NCI-H2196 (cell line): ENCODE measurements around the gene FRS2.

Experiments
- DNase-seq: peaks from one replicate; lab custom pipeline; 2025; ENCODE audit not compliant: unreplicated experiment; lab: John Stamatoyannopoulos, UW

The FRS2 gene

DNA sequence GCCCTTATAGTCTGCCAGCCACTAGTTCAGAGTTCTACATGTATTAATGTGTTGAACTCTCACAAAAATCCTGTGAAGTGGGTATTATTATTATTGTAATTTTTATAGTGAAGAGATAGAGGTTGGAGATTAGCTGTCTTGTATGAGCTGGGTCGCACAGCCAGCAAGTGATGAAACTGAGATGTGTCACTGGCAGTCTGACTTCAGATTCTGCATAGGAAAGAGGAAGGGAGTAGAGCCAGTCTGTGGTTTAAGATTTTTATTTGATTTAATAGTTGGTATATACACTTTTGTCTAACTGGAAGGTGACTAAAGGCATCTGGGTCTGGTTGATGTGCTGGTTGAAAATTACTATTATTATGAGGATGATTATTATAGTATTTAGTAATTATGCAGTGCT, 5.8 kb upstream of the FRS2 start:
- DNase-seq, result no peak

DNA sequence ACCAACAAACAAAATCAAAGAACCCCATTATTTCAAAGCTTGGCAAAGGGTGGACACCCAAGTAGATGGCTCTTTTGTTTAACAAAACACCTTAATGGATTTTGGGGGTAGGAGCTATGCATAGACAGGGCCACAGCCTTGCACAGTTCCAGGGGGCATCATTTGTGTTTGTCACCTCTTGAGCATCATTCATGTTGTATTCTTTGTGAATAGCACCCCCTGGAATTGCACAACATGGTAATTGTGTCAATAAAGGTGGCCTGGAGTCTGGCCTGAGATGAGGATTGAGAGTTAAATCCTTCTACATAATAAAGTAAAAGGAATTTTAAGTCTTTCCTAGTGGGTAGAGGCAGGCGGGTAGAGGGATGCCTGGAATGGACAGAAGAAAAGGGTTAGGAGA, 3.3 kb upstream of the FRS2 start:
- no peak for DNase-seq

DNA sequence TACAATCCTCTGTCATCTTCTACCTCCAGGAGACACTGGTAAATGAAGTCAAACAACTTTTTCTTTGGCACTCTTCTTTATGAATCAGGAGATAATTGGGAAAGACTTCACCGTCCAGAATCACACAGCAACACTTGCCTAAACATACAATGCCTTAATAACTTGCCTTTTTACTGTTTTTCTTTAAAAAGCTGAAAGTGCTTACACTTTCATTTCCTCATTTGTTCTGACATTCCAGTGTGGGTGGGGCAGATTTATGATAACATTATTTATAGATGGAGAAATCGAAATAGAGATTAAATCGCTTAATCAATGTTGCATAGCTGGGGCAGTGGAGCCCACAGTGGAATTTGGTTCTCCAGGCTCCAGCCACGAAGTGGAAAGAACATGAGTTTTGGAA, 2.8 kb upstream of the FRS2 start:
- DNase-seq, result no peak

DNA sequence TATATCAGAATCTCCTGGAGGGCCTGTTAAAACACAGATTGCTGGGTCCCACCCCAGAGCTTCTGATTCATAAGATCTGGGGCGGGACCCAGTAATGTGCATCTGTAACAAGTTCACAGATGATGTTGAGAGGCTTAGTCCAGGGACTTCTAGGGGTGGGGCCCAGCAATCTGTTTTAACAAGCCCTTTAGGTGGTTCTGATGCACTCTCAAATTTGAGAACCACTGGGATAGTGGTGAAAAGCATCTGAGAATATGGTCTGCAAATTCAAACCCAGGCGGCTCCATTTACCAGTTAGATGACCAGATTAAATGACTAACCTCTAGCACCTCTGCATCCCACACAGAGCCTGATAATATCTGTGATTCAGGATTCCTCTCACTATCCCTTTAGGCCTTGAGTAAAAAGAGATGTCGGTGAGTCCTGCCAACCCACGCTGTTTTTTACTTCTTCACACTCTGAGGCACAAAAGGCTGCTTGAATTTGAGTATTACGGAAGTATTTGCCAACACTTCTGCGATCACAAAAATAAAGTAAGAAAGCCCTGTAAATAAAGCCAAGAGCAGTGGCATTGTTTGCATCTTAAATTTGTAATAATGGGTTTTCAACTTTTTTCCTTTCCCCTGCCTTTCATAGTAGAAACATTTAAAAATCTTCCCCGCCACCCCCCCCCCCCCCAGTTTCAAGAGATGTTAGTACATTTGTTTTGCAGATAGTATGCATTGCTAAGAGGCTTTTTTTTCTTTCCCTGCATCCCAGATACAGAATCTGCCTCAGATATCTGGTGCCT, 1.8 kb upstream of the FRS2 start:
- no peak for DNase-seq

DNA sequence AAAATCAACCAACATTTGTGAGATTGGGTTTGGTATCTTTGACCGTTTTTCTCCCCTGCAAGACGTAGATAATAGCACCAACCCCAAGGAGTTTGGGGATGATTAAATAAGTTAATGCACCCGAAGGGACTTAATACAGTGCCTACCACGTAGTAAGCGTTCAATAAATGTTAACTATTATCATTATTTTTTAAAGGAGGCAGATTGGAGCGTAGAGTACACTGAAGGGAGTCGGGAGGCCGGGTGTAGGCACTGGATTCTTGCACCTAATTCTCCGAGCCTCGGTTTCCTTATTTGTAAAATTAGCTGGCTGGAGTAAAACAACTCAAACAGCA, 367 bp upstream of the FRS2 start:
- DNase-seq, result peak; percentile 45

DNA sequence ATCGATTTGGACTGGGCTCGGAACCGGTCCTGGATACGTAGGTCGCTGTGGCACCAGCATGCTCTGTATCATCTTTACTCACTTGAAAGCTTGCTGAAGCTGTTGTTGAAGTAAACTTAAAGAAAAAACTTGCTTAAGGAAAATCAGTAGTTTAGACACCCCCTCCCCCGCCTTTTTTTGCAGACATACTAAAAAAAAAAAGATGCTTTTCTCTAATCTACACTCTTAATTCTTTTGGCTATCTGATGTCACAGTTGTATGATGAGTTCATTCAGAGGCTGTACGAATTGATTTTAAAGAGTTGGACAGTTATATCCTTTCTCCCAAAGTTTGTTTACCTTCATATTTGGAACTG, 865 bp downstream of the FRS2 start:
- DNase-seq, result no peak

DNA sequence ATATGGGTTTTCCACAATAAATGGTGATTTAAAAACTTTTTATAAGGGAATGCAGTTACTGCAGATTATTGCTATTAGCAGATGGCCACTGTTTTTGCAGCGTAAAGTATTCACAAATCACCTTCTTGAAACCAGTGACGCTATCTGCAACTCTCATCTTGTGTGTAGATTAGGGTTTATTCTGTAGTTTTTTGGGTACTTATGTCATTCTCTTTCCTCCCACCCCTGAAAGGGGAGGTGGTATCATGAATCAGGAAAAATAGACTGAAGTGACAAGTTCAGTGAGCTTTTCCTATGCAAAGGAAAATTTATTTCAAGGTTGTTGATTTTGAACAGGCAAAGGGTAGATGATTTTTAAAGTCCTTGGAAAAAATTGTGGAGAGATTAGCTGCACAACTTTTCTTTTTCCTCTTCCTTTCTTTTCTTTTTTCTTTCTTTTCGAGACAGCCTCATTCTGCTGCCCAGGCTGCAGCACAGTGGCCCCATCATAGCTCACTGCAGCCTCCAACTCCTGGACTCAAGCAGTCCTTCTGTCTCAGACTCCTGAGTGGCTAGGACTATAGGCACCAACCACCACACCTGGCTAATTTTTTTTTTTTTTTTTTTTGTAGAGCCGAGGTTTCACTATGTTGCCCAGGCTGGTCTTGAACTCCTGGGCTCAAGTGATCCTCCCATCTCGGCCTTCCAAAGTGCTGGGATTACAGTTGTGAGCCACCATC, 1.6 kb downstream of the FRS2 start:
- DNase-seq, result no peak

DNA sequence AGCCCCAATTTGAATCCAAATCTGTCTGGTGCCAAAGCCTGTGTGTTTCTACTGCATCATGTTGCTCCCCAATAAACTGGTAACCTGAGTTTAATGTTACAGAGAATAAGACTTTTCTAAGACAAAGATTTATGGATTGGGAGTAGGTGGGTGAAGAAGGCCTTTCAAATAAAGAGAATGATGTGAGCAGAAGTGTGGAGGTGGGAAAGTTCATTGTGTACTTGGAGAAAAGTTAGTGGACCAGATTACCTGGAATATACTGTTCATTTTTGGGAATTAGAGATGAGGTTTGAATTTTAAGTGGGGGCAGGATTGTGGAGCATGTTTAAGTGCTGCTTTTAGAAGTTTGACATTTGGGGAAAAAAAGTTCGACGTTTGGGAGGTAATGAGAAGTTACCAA, 3.1 kb downstream of the FRS2 start:
- no peak for DNase-seq

DNA sequence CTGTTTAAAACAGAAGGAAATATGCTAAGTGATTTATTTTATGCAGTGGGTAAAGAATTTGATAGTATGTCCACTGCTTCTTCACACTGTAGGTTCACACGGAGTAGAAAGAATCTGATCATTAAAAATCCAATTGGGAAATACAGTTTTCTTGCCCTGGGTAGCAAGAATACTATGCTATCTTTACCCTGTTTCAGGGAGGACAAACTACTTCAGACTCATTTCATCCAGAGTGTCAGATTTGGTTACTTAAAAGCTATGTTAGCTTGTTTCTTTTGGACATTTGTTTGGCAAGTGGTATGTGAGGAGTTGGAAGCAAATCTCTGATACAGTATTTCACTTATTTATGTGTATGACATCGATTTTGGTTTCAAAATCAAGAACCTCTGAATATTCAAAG, 4.3 kb downstream of the FRS2 start:
- DNase-seq, result no peak

DNA sequence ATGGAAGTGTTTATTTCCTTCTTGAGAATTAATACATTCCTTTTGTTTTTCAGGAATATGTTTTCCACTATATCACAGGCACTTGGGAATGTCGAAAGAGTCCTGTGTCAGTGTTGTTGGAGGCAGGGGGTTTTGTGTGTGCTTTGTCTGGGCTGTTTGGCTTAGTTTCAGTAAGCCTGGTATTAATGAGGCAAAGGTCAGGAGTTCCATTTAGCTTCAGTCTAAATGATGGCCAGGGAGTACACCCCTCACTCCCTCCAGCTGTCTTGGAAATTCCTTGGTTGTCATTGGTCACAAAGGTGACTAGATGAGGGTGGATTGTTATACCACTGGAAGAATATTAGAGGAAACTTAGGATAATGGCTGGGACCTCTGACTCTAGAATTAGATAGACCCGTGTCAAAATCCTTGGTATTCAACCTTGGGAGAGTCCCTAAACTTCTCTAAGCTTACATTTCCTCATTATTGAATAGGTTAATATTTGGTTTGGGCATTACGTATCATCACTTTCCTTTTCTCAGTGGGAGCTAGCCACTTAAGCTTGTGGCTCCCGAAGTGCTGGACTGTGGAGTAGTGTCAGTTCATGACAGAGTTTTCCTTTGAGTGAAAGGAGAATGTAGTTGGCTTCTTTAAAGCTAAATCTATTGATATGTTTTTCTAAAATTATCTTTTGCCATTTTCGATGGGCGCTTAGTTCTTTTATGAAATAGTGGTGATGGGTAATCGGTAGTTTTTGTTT, 5.2 kb downstream of the FRS2 start:
- DNase-seq, result no peak

DNA sequence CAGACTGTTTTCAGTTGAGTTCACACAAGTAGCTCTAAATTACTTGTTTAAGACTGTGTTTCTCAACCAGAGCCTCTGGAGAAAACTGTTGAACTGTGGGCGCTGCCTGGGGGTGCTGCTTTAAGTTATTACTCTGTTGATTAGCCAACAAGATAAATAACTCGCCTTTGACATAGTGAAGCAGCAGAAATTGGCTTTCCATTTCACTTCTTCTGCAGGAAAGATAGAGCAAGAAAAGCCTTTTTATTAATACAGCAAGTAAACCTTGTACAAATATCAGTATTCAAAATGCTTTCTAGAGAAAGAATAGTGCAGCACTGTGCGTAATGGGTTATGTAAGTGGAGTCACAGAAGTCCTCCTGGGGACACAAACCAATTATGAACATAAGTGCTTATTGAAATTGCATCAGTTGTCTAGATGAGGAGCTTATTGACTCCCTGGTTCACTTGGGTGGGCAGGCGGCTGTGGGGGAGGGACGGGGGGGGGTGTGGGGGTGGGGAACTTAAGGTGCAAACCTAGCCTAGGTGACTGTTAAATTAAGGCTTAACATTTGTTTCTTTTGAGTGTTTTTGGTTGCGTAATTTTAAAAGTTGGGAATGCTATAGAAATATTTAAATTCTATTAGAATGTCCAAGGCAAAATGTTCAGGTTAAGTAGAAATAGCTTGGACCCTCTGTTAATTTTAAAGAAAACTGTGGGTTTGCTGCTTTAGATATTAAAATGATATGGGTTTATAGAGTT, 6.3 kb downstream of the FRS2 start:
- no peak for DNase-seq

DNA sequence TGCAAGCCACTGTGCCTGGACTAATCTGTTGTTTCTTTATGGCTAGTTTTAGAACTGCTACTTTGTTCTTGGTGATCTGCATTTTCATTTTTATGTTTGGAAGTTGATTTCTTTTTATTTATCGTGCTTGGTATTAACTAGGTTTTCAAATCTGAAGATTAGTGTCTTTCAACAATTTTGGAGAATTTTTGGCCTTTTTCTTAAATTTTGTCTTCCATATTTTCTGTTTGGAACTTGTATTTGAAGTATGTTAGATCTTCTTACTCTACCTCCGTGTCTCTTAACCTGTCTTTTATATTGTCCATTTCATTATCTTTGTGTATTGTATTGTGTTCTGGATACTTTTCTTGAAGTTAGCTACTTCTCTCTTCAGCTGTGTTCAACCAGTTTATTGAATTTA, 9.5 kb downstream of the FRS2 start:
- DNase-seq, result no peak

DNA sequence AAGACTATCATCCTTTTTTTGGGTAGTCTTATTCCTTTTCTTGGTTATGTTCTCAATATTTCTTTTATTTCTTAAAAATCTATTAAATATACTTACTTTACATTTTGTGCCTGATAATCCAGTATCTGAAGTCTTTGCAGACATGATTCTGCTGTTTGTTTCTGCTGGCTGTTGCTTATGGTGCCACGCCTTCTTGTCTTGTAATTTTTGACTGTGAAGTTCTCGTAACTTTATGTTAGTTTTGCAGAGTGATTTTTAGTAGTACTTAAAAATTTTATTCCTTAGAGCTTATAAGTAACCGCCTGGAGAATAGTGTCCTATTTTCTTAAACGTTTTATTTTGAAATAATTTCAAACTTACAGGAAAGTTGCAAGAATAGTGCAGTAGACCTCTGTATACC, 10.5 kb downstream of the FRS2 start:
- no peak for DNase-seq

DNA sequence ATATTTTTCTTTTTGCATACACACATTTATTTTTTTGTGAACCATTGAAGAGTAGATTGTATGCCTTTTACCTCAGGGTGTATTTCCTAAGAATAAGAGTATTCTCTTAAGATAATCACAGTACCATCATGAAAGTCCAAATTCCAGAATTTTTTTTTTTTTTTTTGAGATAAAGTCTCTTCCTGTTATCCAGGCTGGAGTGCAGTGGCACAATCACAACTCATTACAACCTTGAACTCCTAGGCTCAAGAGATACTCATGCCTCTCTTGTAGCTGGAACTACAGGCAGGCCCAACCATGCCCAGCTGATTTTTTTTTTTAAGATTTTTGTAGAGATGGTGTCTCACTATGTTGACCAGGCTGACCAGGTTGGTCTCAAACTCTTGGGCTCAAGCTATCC, 10.9 kb downstream of the FRS2 start:
- no peak for DNase-seq

DNA sequence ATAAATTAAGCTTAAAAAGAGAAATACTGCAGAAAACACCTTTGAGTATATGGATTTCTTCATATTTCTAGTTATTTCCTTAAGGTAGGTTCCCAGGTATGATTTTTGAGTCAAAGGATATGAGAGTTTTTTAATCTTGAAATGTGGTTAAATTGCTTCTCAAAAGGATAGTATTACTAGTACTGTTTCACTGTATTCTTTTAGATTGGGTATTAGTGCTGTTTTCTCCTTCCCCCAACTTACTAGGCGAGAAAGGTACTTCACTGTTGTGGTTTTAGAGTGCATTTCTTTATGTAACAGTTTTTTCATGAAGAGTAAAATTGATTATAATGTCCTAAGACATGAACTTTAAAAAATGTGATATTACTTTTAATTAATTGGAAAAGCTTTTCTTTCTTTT, 13.5 kb downstream of the FRS2 start:
- no peak for DNase-seq

DNA sequence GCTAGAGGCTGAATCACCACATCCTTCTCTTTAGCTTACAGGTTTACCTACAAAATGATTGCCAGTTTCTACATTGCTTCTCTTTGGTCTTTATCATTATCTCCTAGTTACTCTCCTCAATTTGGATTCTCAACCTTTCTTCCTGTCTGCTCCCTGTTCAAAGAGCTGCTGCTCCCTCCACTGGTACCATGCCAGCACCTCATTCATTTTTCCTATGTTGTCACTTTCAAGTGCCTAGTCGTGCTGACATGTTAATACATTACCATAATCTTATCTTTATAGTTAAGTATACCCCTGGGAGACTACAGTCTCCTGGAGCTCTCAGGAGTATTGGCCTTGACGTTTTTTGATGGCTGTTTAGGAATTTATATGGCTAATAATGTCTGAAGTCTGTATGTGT, 14.2 kb downstream of the FRS2 start:
- no peak for DNase-seq

DNA sequence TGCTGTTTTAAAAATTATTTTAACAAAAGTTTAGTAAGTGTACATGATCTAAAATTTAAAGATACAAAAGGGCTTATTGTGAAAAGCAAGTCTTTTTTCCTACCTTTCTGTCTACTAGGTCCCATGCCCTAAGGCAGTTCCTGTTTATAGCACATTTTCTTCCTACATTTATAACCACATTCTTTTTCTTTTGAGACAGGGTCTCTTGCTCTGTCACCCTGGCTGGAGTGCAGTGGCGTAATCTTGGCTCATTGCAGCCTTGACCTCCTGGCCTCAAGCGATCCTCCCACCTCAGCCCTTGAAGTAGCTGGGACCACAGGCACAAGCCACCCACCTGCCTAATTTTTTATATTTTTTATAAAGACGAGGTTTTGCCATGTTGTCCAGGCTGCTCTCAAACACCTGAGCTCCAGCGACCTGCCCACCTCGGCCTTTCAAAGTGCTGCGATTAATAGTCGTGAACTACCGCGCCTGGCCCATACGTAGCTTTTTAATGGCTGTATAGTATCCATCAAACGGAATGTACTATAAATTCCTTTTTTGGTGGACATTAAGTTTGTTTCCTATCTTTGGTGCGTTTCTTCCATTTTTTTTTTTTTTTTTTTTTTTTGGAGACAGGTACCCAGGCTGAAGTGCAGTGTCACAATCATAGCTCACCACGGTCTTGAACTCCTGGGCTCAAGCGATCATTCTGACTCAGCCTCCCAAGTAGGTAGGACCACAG, 20.9 kb downstream of the FRS2 start:
- DNase-seq, result no peak

DNA sequence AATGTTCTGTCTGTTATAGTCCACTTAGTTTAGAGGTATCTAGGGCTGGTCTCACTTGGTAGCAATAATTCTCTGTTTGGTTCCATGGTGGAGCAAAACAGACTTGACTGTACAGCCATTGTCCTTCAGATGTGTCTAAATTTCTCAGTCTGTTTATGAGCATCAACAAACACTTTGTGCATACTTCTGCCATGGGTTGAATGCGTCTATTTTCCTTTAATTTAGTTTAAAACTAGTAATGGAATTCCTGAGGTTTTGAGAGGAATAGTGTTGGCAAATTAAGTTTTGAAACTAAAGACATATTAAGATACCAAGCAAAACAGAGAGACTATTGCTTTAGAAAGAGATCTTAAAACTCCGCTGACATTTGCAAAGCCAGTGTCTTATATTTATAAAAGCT, 22.6 kb downstream of the FRS2 start:
- no peak for DNase-seq

DNA sequence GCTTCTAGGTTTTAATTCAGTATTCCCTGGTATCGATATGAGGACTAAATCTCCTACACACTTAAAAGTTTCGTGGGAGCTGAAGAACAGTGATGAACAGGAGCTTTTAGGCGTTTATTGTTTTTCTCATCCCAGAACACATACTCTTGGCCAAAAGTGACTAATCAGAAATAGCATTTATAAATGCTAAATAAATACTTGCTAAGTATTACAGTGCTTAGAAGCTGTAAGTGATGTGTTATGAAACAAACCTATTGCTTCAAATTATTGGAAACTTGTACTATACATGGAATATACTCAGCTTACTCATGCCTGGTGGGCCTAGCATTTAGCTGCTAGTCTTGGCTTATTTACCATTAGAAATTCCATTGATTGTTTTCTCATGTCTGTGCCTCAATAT, 24.9 kb downstream of the FRS2 start:
- DNase-seq, result no peak

DNA sequence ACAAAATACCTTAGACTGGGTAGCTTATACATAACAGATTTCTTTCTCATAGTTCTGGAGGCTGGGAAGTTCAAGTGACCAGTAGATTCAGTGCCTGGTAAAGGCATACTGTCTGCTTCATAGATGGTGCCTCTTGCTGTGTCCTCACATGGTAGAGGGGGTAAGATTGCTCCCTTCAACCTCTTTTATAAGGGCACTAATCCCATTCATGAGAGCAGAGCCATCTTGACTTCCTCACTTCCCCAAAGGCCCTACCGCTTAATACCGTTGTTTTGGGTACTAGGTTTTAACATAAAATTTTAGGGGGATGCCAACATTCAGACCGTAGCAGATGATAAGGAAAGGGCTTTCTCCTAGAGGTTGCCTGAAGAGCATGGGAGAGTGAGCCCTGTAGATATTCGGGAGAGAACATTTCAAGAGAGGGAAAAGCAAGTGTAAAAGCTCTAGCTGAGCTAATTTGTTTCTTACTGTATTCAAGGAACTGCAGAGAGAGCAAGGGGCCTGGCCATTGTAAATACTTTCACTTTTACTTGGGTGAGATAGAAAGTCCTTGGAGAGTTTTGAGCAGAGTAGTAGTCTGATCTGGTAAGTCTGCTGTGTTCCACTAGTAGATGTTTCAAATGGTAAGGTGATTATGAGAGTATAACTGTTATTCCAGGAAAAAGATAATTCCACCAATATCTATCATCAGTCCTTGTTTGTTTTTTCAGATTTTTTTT, 27.3 kb downstream of the FRS2 start:
- no peak for DNase-seq
